ENCODE measurements around the gene MYO3A.
"Not testable (repeated sequence)": the region's sequence is repeated elsewhere in the genome, so short reads cannot be mapped to it uniquely, and the experiment has no call there.

The MYO3A gene

GRCh38 chr10:25988583-25988982, 54.6 kb downstream of the MYO3A start:
- no peak for DNase-seq (ENCODE audit: low spot score)

DNA sequence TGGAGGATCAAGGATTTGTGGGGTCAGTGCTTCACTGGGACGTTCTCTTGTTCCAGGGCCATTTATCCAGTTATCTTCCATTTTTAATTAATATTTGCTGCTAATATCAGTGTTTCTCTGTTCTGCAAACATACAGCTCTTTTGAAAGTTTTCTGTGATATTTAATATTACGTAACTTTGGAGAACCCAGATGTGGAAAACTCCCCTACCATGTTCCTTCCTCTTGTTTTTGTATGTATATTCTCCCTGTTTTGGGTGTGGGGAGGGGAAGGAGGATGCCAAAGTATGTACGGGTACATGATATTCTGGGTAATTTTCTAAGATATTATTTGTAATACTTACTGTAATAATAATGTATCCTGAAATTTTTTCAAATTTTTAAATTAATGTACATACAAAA, 55.9 kb downstream of the MYO3A start:
- DNase-seq (ENCODE audit: low spot score): no peak

- DNase-seq (ENCODE audit: low spot score): no peak
Observed at GRCh38 chr10:25999295-25999981, 65.4 kb downstream of the MYO3A start.

GRCh38 chr10:26000971-26001370, 66.9 kb downstream of the MYO3A start:
- no peak for DNase-seq (ENCODE audit: low spot score)

GRCh38 chr10:26002466-26002865, 68.4 kb downstream of the MYO3A start:
- not testable (repeated sequence) for DNase-seq (ENCODE audit: low spot score)

- no peak for DNase-seq (ENCODE audit: low spot score)
Observed at GRCh38 chr10:26015092-26015491, 81.1 kb downstream of the MYO3A start.

DNA sequence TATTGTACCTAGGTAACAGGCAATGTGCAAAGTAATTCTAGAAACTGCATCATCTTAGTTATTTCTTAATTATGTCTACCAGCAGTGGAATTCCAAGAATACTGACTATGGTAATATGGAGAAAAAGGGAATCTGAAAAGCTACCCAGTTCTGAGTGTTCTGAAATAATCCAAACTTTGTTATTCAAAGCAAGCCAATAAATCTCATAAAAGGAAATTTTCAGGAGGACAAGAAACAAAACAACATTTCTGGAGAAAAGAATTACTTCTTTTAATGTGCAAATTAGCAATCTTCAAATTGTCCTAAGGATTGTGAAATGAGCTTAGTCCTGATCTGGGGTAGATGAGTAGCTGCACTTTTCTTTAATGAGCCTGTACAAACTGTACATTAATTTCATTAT, 88.8 kb downstream of the MYO3A start:
- DNase-seq (ENCODE audit: low spot score): no peak

DNA sequence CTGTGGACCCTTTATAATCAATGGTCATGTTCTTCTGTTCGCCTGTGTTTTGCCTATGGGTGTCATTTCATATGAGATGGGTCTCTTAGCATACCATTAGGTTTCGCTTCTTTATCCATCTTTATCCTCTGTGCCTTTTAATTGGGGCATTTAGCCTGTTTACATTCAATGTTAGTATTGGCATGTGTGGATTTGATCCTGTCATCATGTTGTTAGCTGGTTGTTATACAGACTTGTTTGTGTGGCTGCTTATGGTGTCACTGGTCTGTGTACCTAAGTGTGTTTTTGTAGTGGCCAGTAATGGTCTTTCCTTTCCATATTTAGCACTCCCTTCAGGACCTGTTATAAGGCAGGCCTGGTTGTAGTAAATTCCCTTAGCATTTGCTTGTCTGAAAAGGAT, 90.3 kb downstream of the MYO3A start:
- DNase-seq (ENCODE audit: low spot score): no peak

- DNase-seq (ENCODE audit: low spot score): no peak
Observed at GRCh38 chr10:26025523-26025922, 91.5 kb downstream of the MYO3A start.

- no peak for DNase-seq (ENCODE audit: low spot score)
Observed at GRCh38 chr10:26029858-26030257, 95.8 kb downstream of the MYO3A start.

GRCh38 chr10:26031300-26031699, 97.3 kb downstream of the MYO3A start:
- DNase-seq (ENCODE audit: low spot score): no peak

GRCh38 chr10:26043469-26043868, 109.4 kb downstream of the MYO3A start:
- no peak for DNase-seq (ENCODE audit: low spot score)

DNA sequence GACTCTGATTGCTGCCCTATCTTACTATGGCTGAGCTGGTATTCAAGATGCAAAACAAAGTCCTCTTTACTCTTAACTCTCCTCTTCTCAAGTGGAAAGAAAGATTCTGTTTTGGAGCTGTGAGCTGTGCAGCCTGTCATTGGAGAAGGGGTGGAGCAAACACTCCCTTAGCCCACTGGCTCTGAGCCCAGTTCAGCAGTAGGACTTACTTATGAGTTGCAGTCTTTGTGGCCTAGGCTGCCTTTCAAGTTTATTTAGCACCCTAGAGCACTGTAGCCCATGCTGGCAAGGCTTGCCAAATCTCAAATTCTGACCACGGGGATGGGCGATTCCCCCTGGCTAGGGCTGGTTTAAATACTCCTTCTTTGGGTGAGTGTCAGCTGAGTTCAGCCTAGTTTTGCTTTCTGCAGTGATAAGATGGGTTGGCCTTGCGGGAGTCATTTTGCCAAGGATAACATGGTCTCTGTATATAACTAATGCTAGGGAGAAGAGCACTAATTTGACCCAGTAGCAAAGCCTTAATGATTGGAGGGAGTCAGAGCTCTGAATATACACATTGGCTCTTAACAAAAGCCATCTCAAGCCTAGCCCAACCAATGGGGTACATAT, 110.2 kb downstream of the MYO3A start:
- no peak for DNase-seq (ENCODE audit: low spot score)

DNA sequence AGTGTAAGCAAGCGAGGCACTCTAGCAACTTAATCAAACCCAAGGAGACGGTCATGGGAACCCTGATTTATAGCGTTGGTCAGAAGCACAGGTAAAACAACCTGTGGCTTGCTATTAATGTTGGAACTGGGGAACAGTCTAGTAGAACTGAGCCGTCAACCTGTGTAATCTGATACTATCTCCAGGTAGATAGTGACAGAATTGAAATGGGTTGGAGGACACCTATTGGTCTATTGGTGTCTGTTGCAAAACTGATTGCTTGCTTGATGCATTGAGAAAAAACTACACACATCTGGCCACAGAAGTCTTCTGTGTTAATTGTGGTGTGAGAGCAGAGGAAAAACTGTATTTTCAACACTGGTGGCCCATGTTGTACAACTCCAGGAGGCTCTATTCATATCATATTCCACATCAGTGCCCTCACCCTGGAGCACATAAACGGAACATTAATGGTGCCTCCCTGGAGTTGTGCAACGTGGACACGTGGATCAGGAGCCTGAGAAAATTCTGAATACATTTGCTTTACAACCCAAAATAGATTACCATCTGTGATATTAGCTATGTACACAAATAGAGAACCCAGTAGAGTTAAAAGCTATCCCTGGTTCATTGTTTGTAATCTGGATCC, 112.2 kb downstream of the MYO3A start:
- DNase-seq (ENCODE audit: low spot score): peak; percentile 2

DNA sequence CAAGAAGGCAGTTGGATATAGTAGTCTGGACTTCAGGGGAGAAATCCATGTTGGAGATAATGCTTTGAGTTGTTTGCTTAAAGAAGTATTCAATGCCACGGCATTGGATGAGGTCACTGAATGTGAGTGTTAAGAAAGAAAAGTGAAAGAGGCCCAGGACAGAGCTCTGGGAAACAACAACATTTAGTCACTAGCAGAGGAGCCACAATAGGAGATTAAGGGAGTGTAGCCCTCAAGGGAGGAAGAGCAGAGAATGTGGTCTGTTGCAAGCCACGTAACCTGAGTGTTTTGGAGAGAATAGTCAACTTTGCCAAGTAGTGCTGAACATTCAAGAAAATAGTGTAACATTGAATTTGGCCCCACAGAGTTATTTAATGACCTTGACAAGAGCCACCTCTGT, 114.7 kb downstream of the MYO3A start:
- DNase-seq (ENCODE audit: low spot score): no peak

DNA sequence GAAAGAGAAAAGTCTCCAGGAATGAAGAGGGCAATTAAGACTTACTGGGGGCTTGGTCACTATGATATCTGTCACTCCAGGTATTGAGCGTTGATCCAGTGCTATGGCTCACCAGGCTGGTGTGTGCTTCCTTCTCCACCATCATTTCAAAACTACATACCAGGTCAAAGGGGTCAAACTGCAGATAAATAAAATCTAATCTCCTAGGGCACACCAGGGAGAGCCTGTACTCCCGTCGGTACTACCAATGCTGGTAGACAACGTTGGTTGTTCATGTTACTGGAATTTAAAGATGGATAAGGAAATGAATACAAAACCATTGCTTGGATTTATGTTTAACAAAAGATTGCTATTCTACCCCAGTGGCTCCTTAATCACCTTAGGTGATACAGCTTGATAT, 118.3 kb downstream of the MYO3A start:
- no peak for DNase-seq (ENCODE audit: low spot score)

DNA sequence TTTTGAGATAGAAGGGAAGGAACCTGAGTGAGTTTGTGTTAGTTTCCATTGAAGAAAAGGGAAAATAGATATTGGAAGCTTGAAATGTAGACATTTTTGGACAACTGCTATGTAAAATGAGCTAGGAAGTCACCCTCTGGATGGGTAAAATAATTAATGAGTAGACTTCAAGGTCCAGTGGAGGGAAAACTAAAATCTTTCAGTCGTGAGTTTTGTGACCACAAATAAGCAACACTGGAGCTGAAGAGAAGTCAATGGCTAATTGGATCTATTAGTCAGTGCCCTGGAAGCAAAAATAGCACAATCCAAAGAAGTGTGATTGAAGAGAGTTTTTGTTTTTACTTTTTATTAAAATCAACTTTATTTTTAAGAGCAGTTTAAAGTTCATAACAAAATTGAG, 123.4 kb downstream of the MYO3A start:
- DNase-seq (ENCODE audit: low spot score): no peak

GRCh38 chr10:26064106-26064505, 130.1 kb downstream of the MYO3A start:
- no peak for DNase-seq (ENCODE audit: low spot score)

DNA sequence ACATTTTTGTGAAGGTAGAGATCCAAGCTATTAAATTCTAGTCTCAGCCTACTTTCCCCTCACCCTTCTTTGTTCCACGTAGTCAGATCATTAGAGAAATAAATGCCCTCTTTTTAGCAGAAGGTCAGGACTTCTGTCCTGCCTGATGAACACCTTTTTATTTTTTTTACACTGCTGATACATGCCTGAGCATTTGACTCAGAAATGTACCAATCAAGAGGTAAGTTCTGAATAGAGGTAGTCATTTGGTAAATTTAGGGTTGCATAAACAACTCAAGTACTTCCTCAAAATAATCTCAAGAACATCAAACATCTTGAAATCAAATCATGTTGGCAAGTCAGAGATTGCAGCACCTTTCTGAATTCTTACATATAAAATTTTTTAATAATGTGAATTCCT, 133.7 kb downstream of the MYO3A start:
- no peak for DNase-seq (ENCODE audit: low spot score)

DNA sequence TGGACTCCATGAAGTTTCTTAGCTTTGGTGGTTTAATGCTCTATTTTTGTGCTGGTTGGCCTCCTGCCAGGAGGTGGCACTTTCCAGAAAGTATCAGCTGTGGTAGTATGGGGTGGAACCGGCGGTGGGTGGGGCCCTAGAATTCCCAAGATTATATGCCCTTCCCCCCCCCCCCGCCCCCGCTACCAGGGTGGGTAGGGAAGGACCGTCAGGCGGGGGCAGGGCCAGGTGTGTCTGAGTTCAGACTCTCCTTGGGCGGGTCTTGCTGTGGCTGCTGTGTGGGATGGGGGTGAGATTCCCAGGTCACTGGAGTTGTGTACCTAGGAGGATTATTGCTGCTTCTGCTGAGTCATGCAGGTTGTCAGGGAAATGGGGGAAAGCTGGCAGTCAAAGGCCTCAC, 146.9 kb downstream of the MYO3A start:
- DNase-seq (ENCODE audit: low spot score): peak; percentile 9

DNA sequence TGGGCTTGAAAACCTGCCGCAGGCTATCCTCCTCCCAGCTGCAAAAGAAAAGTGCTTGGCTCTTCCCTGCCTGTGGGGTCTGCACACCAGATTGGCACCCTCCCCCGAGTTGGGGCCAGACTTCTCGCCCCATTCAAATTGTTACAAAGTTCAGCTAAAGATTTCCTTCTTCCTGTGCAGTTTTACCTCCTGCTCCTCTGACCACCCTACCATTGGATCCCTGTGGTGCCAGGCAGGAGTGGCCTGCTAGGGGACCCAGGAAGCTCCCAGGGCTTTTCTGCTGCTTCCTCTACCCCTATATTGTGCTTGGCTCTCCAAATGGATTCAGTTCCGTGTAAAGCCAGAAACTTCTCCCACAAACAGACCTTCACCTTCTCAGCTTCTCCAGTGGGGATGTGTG, 147.4 kb downstream of the MYO3A start:
- DNase-seq (ENCODE audit: low spot score): no peak

DNA sequence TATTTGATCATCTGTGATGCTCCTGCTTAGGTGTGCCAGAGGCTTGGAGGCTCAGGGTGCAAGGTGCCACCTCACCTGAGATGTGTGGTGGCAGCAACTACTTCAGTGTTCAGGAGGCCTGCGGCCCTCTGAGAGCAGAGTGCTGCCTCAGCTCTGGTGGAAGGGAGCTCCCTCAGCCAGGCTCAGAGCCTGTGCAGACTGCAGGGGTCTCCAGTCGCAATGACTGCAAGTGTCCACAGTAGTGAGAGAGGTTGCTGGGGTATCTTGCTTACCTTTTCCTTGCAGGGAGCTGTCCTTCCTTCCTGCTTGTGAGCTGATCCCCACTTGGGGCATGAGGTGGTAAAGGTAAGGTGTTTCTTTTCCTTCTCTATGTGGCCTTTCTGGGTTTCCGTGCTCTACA, 151.5 kb downstream of the MYO3A start:
- DNase-seq (ENCODE audit: low spot score): no peak

DNA sequence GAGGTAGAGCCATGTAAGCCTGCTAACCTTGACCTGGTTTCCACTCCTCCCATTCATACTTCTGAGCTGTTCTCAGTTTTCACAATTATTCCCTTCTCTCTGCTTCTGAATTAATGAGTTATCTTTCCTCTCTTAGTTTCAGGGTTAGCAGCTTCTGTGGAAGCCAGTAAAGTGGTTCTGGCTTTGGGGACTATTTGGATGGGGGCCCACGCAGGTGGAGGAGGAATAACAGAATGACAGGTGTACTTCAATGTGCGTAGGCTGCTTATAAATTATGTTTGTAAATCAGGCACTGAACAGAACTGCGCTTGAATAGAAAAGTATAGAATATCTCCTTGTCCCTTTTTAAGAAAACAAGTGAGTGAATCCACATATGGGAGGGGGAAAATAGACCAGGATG, 153.6 kb downstream of the MYO3A start:
- no peak for DNase-seq (ENCODE audit: low spot score)

GRCh38 chr10:26090026-26090425, 156.0 kb downstream of the MYO3A start:
- no peak for DNase-seq (ENCODE audit: low spot score)
